Bronchial epithelial cell (primary cell): ENCODE measurements around the gene SYT12. TPM values are rescaled to one million over a fixed set of nuclear protein-coding genes. Genes with fewer than 3 reads are reported as not detected.

Experiments used
- DNase-seq: peaks from one replicate; pipeline ENCODE4 v3.0.0-alpha.2; 2010; ENCODE audit warnings: low read depth
- FAIRE-seq: peaks from 2 replicates; lab custom pipeline; 2011; peaks lifted over from hg19 to GRCh38; lab: Jason Lieb, UNC
- H3K27me3 ChIP-seq: 2 replicates; pipeline ENCODE4 v1.5.1; 2011; ENCODE audit warnings: low read length; ENCODE audit not compliant: control insufficient read depth, insufficient read depth
- H3K36me3 ChIP-seq: 2 replicates; pipeline ENCODE4 v1.5.1; 2011; ENCODE audit warnings: low read length; ENCODE audit not compliant: control insufficient read depth, insufficient read depth
- H3K4me3 ChIP-seq: 2 replicates; pipeline ENCODE4 v1.5.1; 2011; ENCODE audit warnings: mild to moderate bottlenecking, low read depth, low read length, control low read depth
- total RNA-seq: library from RNA; depleted of rRNA; stranded (reverse); fragments of >200 nt; gene quantifications from 2 replicates; pipeline ENCODE4 v1.2.1, GENCODE V29; 2014
- TF ChIP-seq, protein P1 (sequence below): IDR thresholded peaks from 2 replicates; pipeline ENCODE4 v1.5.1; 2011; ENCODE audit warnings: mild to moderate bottlenecking, moderate library complexity, low read length, control low read depth, inconsistent platforms; ENCODE audit not compliant: insufficient read depth, severe bottlenecking

Gene SYT12
- total RNA-seq, 1 donor from 2014 or later, result 2.9 TPM

DNA sequence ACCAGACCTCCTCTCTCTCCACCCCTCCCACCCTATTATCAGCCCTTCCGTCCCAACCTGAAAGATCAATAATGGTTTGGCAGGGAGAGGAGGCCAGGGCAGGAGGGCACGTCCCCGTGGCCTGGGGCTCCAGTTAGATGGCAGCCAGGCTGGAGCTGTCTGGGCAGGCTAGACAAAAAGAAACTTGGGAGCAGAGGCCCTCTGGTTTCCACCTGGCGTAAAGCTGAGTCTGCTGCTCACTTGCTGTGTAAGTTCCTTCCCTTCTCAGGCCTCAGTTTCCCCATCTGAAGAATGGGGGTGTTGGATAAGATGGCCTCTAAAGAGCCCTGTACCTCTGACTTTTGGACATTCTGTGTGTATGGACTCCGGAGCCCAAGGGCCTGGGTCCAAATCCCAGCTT, 30.0 kb downstream of the SYT12 start:
- Histone ChIP-seq H3K36me3 (peaks cover 3% of the 10 kb centered on the region), H3K27me3 (no peaks in the 10 kb centered on the region), H3K4me3 (no peak overlapping the region)
- TF ChIP-seq, protein P1, sequence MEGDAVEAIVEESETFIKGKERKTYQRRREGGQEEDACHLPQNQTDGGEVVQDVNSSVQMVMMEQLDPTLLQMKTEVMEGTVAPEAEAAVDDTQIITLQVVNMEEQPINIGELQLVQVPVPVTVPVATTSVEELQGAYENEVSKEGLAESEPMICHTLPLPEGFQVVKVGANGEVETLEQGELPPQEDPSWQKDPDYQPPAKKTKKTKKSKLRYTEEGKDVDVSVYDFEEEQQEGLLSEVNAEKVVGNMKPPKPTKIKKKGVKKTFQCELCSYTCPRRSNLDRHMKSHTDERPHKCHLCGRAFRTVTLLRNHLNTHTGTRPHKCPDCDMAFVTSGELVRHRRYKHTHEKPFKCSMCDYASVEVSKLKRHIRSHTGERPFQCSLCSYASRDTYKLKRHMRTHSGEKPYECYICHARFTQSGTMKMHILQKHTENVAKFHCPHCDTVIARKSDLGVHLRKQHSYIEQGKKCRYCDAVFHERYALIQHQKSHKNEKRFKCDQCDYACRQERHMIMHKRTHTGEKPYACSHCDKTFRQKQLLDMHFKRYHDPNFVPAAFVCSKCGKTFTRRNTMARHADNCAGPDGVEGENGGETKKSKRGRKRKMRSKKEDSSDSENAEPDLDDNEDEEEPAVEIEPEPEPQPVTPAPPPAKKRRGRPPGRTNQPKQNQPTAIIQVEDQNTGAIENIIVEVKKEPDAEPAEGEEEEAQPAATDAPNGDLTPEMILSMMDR, result no peak
- DNase-seq (no peak), FAIRE-seq (no peak)

GRCh38 chr11:67053896-67054329, 31.0 kb downstream of the SYT12 start:
- TF ChIP-seq, protein P1, result peak; percentile 91
- Histone ChIP-seq H3K36me3 (peaks cover 8% of the 10 kb centered on the region), H3K27me3 (no peaks in the 10 kb centered on the region), H3K4me3 (no peak overlapping the region)
- FAIRE-seq, result peak; percentile 83
- peak; percentile 67 for DNase-seq

GRCh38 chr11:67054346-67054835, 31.5 kb downstream of the SYT12 start:
- Histone ChIP-seq H3K27me3 (no peaks in the 10 kb centered on the region), H3K4me3 (no peak overlapping the region), H3K36me3 (peaks cover 8% of the 10 kb centered on the region)
- DNase-seq (peak; percentile 88), FAIRE-seq (no peak)
- TF ChIP-seq, protein P1, result no peak

DNA sequence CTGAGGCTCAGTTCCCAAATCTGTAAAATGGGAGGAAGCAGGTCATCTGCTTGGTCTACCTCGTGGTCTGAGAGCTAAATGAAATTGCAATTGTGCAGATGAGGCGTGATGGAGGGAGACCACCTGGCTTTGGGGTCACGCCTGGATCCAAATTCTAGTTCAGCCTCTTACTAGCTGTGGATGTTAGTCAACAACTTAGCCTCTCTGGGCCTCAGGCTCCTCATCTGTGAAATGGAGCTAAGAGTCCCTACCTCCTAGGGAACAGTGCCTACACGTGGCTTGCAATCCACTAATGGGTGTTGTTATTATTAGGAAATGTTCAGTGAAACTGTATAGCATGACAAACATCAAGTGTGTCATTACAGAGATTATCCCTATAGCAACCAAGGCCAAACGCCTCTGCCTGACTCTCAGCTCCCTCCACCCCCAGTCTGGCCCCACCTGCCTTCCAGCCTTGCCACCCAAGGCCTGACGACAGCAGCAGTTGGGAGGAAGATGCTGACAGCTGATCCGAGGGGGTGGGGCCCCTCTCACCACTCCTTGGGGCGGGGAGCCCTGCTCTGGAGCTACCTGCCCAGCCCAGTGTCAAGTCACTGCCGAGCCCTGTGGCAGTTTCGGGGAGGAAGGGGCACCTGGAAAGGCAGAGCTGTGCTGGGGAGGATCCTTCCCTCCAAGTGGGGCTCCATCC, 32.0 kb downstream of the SYT12 start:
- Histone ChIP-seq H3K36me3 (peaks cover 11% of the 10 kb centered on the region), H3K4me3 (peak overlapping the region; percentile 83), H3K27me3 (no peaks in the 10 kb centered on the region)
- DNase-seq, result peak; percentile 99
- FAIRE-seq, result peak; percentile 98
- TF ChIP-seq, protein P1, result no peak

DNA sequence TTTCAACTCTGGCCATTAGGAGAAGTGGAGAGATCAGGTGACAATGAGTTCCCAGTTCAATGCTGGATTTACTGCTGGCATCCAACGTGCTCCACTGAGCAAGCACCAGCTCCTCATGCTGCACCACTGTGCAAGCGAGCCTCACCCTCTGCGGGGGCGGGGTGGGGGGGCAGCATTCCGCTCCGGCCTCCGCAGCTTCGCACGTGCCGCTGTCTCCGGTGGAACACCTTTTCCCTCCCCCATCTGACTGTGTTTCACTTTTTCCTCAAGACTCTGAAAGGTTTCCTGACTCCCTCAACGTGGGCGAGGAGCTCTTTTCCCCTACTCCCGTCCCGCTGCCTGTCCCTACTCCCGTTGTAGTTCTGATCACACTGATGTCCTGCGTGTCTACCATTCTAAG, 32.9 kb downstream of the SYT12 start:
- TF ChIP-seq, protein P1, result no peak
- no peaks in the 10 kb centered on the region for H3K27me3 ChIP-seq
- H3K4me3 ChIP-seq, result peak overlapping the region; percentile 83
- FAIRE-seq (peak; percentile 88), DNase-seq (peak; percentile 83)
- peaks cover 15% of the 10 kb centered on the region for H3K36me3 ChIP-seq
